Fibroblast of lung (primary cell): ENCODE data around the gene CSKMT.

Experiments used
- CTCF ChIP-seq, 2 donors: IDR thresholded peaks in 1 of 2; conservative IDR thresholded peaks in 1 of 2; 1 replicate in 1 of 2; 2 replicates in 1 of 2; pipeline ENCODE4 v1.5.1; 2011 to 2012; ENCODE audit warnings: low read length in 2 of 2, control low read depth in 1 of 2, inconsistent platforms in 1 of 2, low read depth in 1 of 2, mild to moderate bottlenecking in 1 of 2
- EZH2 ChIP-seq: IDR thresholded peaks from 2 replicates; pipeline ENCODE4 v1.5.1; 2012; ENCODE audit warnings: low read length, control low read depth, mild to moderate bottlenecking; ENCODE audit errors: missing control alignments

DNA sequence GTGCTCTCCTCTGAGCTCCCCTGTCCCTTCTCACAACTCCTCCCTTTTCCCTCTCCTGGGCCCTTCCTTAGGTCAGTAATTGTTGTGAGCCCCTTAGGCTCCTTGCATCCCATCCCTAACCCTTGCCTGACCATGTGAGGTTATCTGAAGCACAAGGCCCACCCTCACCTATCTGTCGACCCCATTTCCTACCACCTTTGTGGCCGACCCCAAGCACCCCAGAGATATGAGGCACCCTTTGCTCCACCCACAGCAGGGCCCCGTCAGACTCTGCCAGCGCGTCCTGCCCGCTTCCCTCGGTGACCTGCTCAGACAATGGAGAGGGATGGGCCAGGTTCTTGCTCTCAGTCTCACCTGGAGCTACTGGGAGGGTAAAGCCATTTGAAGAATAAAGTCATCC is 43.7 kb downstream of the CSKMT start:
- no peak for TF ChIP-seq CTCF (conservative IDR thresholded peaks at IDR 0.05 in 1 of 2, IDR thresholded peaks at IDR 0.05 in 1 of 2; ENCODE audit: low read depth in 1 of 2, low read length in 2 of 2)
- no peak for TF ChIP-seq EZH2
